Right hindlimb (tissue), 1 donor: ENCODE measurements around the gene GRID2.
"Not testable (repeated sequence)": the region's sequence is repeated elsewhere in the genome, so short reads cannot be mapped to it uniquely, and the experiment has no call there.

Source experiments
- DNase-seq: peaks from one replicate; pipeline ENCODE4 v3.0.0-alpha.2; 2018

Gene GRID2

GRCh38 chr4:92444143-92444843 is 140.5 kb downstream of the GRID2 start:
- not testable (repeated sequence) for DNase-seq

- DNase-seq, result no peak
These were observed 141.4 kb downstream of the GRID2 start for GRCh38 chr4:92445127-92445526.

- no peak for DNase-seq
These were observed 143.6 kb downstream of the GRID2 start for GRCh38 chr4:92447255-92447905.

- not testable (repeated sequence) for DNase-seq
These were observed 144.4 kb downstream of the GRID2 start for GRCh38 chr4:92448176-92448575.

GRCh38 chr4:92450694-92451093 is 146.9 kb downstream of the GRID2 start:
- no peak for DNase-seq

GRCh38 chr4:92451782-92452181 is 148.0 kb downstream of the GRID2 start:
- no peak for DNase-seq

GRCh38 chr4:92452383-92452782 is 148.6 kb downstream of the GRID2 start:
- DNase-seq, result not testable (repeated sequence)

GRCh38 chr4:92455329-92455839 is 151.6 kb downstream of the GRID2 start:
- DNase-seq, result no peak

- DNase-seq, result no peak
These were observed 152.2 kb downstream of the GRID2 start for GRCh38 chr4:92455951-92456350.

GRCh38 chr4:92461732-92462131 is 158.0 kb downstream of the GRID2 start:
- no peak for DNase-seq

- DNase-seq, result no peak
These were observed 173.5 kb downstream of the GRID2 start for GRCh38 chr4:92477298-92477697.

- no peak for DNase-seq
These were observed 179.6 kb downstream of the GRID2 start for GRCh38 chr4:92483341-92483740.

GRCh38 chr4:92488496-92488895 is 184.7 kb downstream of the GRID2 start:
- DNase-seq, result no peak

- DNase-seq, result no peak
These were observed 193.4 kb downstream of the GRID2 start for GRCh38 chr4:92497141-92497540.

GRCh38 chr4:92501456-92501855 is 197.7 kb downstream of the GRID2 start:
- DNase-seq, result no peak

GRCh38 chr4:92506933-92507332 is 203.2 kb downstream of the GRID2 start:
- DNase-seq, result no peak

GRCh38 chr4:92514627-92515026 is 210.9 kb downstream of the GRID2 start:
- DNase-seq, result no peak

- DNase-seq, result no peak
These were observed 212.7 kb downstream of the GRID2 start for GRCh38 chr4:92516450-92516849.

GRCh38 chr4:92519727-92520126 is 216.0 kb downstream of the GRID2 start:
- no peak for DNase-seq

GRCh38 chr4:92520563-92520962 is 216.8 kb downstream of the GRID2 start:
- DNase-seq, result no peak

GRCh38 chr4:92521941-92522340 is 218.2 kb downstream of the GRID2 start:
- DNase-seq, result no peak

GRCh38 chr4:92522356-92522755 is 218.6 kb downstream of the GRID2 start:
- DNase-seq, result no peak

GRCh38 chr4:92524131-92524530 is 220.4 kb downstream of the GRID2 start:
- DNase-seq, result no peak

- DNase-seq, result no peak
These were observed 224.8 kb downstream of the GRID2 start for GRCh38 chr4:92528541-92528940.
